ENCODE results near the gene DYSF. TPM values are rescaled to one million over a fixed set of nuclear protein-coding genes. Genes with fewer than 3 reads are reported as not detected.
A peak's percentile ranks its signal among the peaks of the same experiment; 100 is the strongest.

DYSF gene
- polyA plus RNA-seq, 3 donors from 2014 or later = 3.4 to 5.0 (median 4.2) TPM

GRCh38 chr2:71538656-71539265 lies 85.4 kb downstream of the DYSF start:
- Mint-ChIP-seq H3K4me3 (peak overlapping the region; percentile 37 to 75 (median 57)), H3K9me3 (no peaks in the 10 kb centered on the region), H3K36me3 (peaks cover 0 to under 1% (median 0%) of the 10 kb centered on the region in 3 donors), H3K4me1 (peaks cover 6 to 10% of the 10 kb centered on the region in 2 donors), H3K27ac (peak overlapping the region; percentile 44 to 86 (median 70)), H3K27me3 (ENCODE audit: low read depth in 3 of 3) (peaks cover 4 to 8% (median 4%) of the 10 kb centered on the region in 3 donors)
- peak; percentile 24 to 52 (median 38) for DNase-seq

GRCh38 chr2:71540818-71541217 lies 87.5 kb downstream of the DYSF start:
- peaks cover 5 to 9% (median 7%) of the 10 kb centered on the region in 3 donors for H3K27me3 Mint-ChIP-seq (ENCODE audit: low read depth in 3 of 3)
- no peak overlapping the region for H3K4me3 Mint-ChIP-seq
- DNase-seq = no peak
- peaks cover 0 to 3% (median 0%) of the 10 kb centered on the region in 6 donors for H3K9me3 Mint-ChIP-seq
- peaks cover 17 to 22% of the 10 kb centered on the region in 2 donors for H3K4me1 Mint-ChIP-seq
- no peak overlapping the region for H3K27ac Mint-ChIP-seq
- peaks cover 0 to 5% (median 4%) of the 10 kb centered on the region in 3 donors for H3K36me3 Mint-ChIP-seq

- H3K36me3 Mint-ChIP-seq = peaks cover 0 to 5% (median 4%) of the 10 kb centered on the region in 3 donors
- peak overlapping the region; percentile 46 to 85 (median 69) for H3K4me3 Mint-ChIP-seq
- peaks cover 1 to 9% (median 7%) of the 10 kb centered on the region in 3 donors for H3K27me3 Mint-ChIP-seq (ENCODE audit: low read depth in 3 of 3)
- peaks cover 11 to 14% of the 10 kb centered on the region in 2 donors for H3K4me1 Mint-ChIP-seq
- peaks cover 0 to 3% (median 0%) of the 10 kb centered on the region in 6 donors for H3K9me3 Mint-ChIP-seq
- peak overlapping the region in 3 of 6 donors; percentile 8 to 61 (median 9) for H3K27ac Mint-ChIP-seq
- no peak for DNase-seq
Observed at GRCh38 chr2:71544919-71545571, 91.7 kb downstream of the DYSF start.

GRCh38 chr2:71545572-71546274 lies 92.4 kb downstream of the DYSF start:
- peak; percentile 27 to 41 (median 33) for DNase-seq
- H3K27me3 Mint-ChIP-seq (ENCODE audit: low read depth in 3 of 3) = peaks cover 1 to 9% (median 7%) of the 10 kb centered on the region in 3 donors
- H3K27ac Mint-ChIP-seq = peak overlapping the region in 1 of 6 donors; percentile 4
- H3K36me3 Mint-ChIP-seq = peaks cover 0 to 5% (median 4%) of the 10 kb centered on the region in 3 donors
- H3K9me3 Mint-ChIP-seq = peaks cover 0 to 3% (median 0%) of the 10 kb centered on the region in 6 donors
- H3K4me1 Mint-ChIP-seq = peaks cover 11 to 14% of the 10 kb centered on the region in 2 donors
- peak overlapping the region; percentile 46 to 85 (median 65) for H3K4me3 Mint-ChIP-seq

GRCh38 chr2:71546275-71546638 lies 92.9 kb downstream of the DYSF start:
- Mint-ChIP-seq H3K27ac (no peak overlapping the region), H3K36me3 (peaks cover 0 to 5% (median 4%) of the 10 kb centered on the region in 3 donors), H3K4me3 (peak overlapping the region in 1 of 5 donors; percentile 27), H3K27me3 (ENCODE audit: low read depth in 3 of 3) (peaks cover 1 to 9% (median 7%) of the 10 kb centered on the region in 3 donors), H3K9me3 (peaks cover 0 to 3% (median 0%) of the 10 kb centered on the region in 6 donors), H3K4me1 (peaks cover 11 to 14% of the 10 kb centered on the region in 2 donors)
- DNase-seq = no peak

GRCh38 chr2:71546777-71547281 lies 93.5 kb downstream of the DYSF start:
- H3K9me3 Mint-ChIP-seq = peaks cover 0 to 3% (median 0%) of the 10 kb centered on the region in 6 donors
- H3K4me3 Mint-ChIP-seq = no peak overlapping the region
- H3K4me1 Mint-ChIP-seq = peaks cover 11 to 14% of the 10 kb centered on the region in 2 donors
- DNase-seq = no peak
- no peak overlapping the region for H3K27ac Mint-ChIP-seq
- peaks cover 0 to 5% (median 4%) of the 10 kb centered on the region in 3 donors for H3K36me3 Mint-ChIP-seq
- peaks cover 1 to 9% (median 7%) of the 10 kb centered on the region in 3 donors for H3K27me3 Mint-ChIP-seq (ENCODE audit: low read depth in 3 of 3)

GRCh38 chr2:71547616-71548285 lies 94.4 kb downstream of the DYSF start:
- no peak for DNase-seq
- peaks cover 11 to 14% of the 10 kb centered on the region in 2 donors for H3K4me1 Mint-ChIP-seq
- H3K27me3 Mint-ChIP-seq (ENCODE audit: low read depth in 3 of 3) = peaks cover 0 to 7% (median 5%) of the 10 kb centered on the region in 3 donors
- H3K36me3 Mint-ChIP-seq = peaks cover 0 to 5% (median 4%) of the 10 kb centered on the region in 3 donors
- peaks cover 0 to 3% (median 0%) of the 10 kb centered on the region in 6 donors for H3K9me3 Mint-ChIP-seq
- H3K27ac Mint-ChIP-seq = no peak overlapping the region
- no peak overlapping the region for H3K4me3 Mint-ChIP-seq

- peaks cover 0 to 7% (median 5%) of the 10 kb centered on the region in 3 donors for H3K27me3 Mint-ChIP-seq (ENCODE audit: low read depth in 3 of 3)
- peaks cover 0 to 4% (median 3%) of the 10 kb centered on the region in 3 donors for H3K36me3 Mint-ChIP-seq
- DNase-seq = peak; percentile 35 to 50 (median 46)
- no peak overlapping the region for H3K4me3 Mint-ChIP-seq
- no peak overlapping the region for H3K27ac Mint-ChIP-seq
- peaks cover 11 to 14% of the 10 kb centered on the region in 2 donors for H3K4me1 Mint-ChIP-seq
- peaks cover 0 to 3% (median 0%) of the 10 kb centered on the region in 6 donors for H3K9me3 Mint-ChIP-seq
Observed at GRCh38 chr2:71548646-71549425, 95.5 kb downstream of the DYSF start.

- no peak for DNase-seq
- Mint-ChIP-seq H3K36me3 (no peaks in the 10 kb centered on the region), H3K4me1 (peaks cover 0 to 5% of the 10 kb centered on the region in 2 donors), H3K27me3 (ENCODE audit: low read depth in 3 of 3) (peaks cover 0 to 4% (median 2%) of the 10 kb centered on the region in 3 donors), H3K27ac (no peak overlapping the region), H3K4me3 (no peak overlapping the region), H3K9me3 (no peaks in the 10 kb centered on the region)
Observed at GRCh38 chr2:71550801-71551630, 97.7 kb downstream of the DYSF start.

- Mint-ChIP-seq H3K9me3 (no peaks in the 10 kb centered on the region), H3K27me3 (ENCODE audit: low read depth in 3 of 3) (peaks cover 0 to 4% (median 2%) of the 10 kb centered on the region in 3 donors), H3K4me3 (no peak overlapping the region), H3K27ac (no peak overlapping the region), H3K36me3 (peaks cover 0 to under 1% (median 0%) of the 10 kb centered on the region in 3 donors), H3K4me1 (peaks cover 0 to 5% of the 10 kb centered on the region in 2 donors)
- DNase-seq = no peak
Observed at GRCh38 chr2:71551631-71551915, 98.2 kb downstream of the DYSF start.

- H3K36me3 Mint-ChIP-seq = peaks cover 0 to 4% (median 0%) of the 10 kb centered on the region in 3 donors
- no peak overlapping the region for H3K4me3 Mint-ChIP-seq
- no peak for DNase-seq
- no peaks in the 10 kb centered on the region for H3K9me3 Mint-ChIP-seq
- peaks cover 0 to 5% of the 10 kb centered on the region in 2 donors for H3K4me1 Mint-ChIP-seq
- peaks cover 0 to 4% (median 2%) of the 10 kb centered on the region in 3 donors for H3K27me3 Mint-ChIP-seq (ENCODE audit: low read depth in 3 of 3)
- no peak overlapping the region for H3K27ac Mint-ChIP-seq
Observed at GRCh38 chr2:71552356-71552755, 99.0 kb downstream of the DYSF start.

GRCh38 chr2:71552861-71553301 lies 99.5 kb downstream of the DYSF start:
- DNase-seq = no peak
- H3K27ac Mint-ChIP-seq = no peak overlapping the region
- peaks cover 0 to 4% (median 2%) of the 10 kb centered on the region in 3 donors for H3K27me3 Mint-ChIP-seq (ENCODE audit: low read depth in 3 of 3)
- no peak overlapping the region for H3K4me3 Mint-ChIP-seq
- H3K36me3 Mint-ChIP-seq = peaks cover 0 to 4% (median 0%) of the 10 kb centered on the region in 3 donors
- no peaks in the 10 kb centered on the region for H3K9me3 Mint-ChIP-seq
- peaks cover 0 to 5% of the 10 kb centered on the region in 2 donors for H3K4me1 Mint-ChIP-seq
